ENCODE measurements around the gene MED27. TPM values are rescaled to one million over a fixed set of nuclear protein-coding genes. Genes with fewer than 3 reads are reported as not detected.

Gene MED27
- total RNA-seq, 1 donor from 2014 or later: 25.1 TPM

- Mint-ChIP-seq H3K27ac (no peak overlapping the region), H3K36me3 (ENCODE audit: insufficient read depth) (no peaks in the 10 kb centered on the region), H3K4me3 (ENCODE audit: low read depth) (no peak overlapping the region), H3K9me3 (ENCODE audit: low read depth) (no peaks in the 10 kb centered on the region), H3K27me3 (peaks cover 59% of the 10 kb centered on the region), H3K4me1 (ENCODE audit: low read depth) (no peaks in the 10 kb centered on the region)
- no peak for TF ChIP-seq CTCF (IDR thresholded peaks at IDR 0.05; ENCODE audit: unreplicated experiment)
- no peak for DNase-seq (ENCODE audit: low spot score, unreplicated experiment)
Measured at GRCh38 chr9:132125361-132125760, 45.7 kb upstream of the MED27 start.

GRCh38 chr9:132124800-132125199 lies 45.1 kb upstream of the MED27 start:
- no peak overlapping the region for H3K27ac Mint-ChIP-seq
- DNase-seq (ENCODE audit: low spot score, unreplicated experiment): no peak
- H3K27me3 Mint-ChIP-seq: peaks cover 62% of the 10 kb centered on the region
- H3K4me1 Mint-ChIP-seq (ENCODE audit: low read depth): no peaks in the 10 kb centered on the region
- no peaks in the 10 kb centered on the region for H3K9me3 Mint-ChIP-seq (ENCODE audit: low read depth)
- no peak for TF ChIP-seq CTCF (IDR thresholded peaks at IDR 0.05; ENCODE audit: unreplicated experiment)
- H3K36me3 Mint-ChIP-seq (ENCODE audit: insufficient read depth): no peaks in the 10 kb centered on the region
- no peak overlapping the region for H3K4me3 Mint-ChIP-seq (ENCODE audit: low read depth)

- H3K27me3 Mint-ChIP-seq: peaks cover 71% of the 10 kb centered on the region
- no peak for DNase-seq (ENCODE audit: low spot score, unreplicated experiment)
- H3K9me3 Mint-ChIP-seq (ENCODE audit: low read depth): no peaks in the 10 kb centered on the region
- TF ChIP-seq CTCF (IDR thresholded peaks at IDR 0.05; ENCODE audit: unreplicated experiment): no peak
- peaks cover 9% of the 10 kb centered on the region for H3K4me1 Mint-ChIP-seq (ENCODE audit: low read depth)
- no peaks in the 10 kb centered on the region for H3K36me3 Mint-ChIP-seq (ENCODE audit: insufficient read depth)
- no peak overlapping the region for H3K27ac Mint-ChIP-seq
- no peak overlapping the region for H3K4me3 Mint-ChIP-seq (ENCODE audit: low read depth)
Measured at GRCh38 chr9:132121021-132121420, 41.4 kb upstream of the MED27 start.

GRCh38 chr9:132117694-132118093 lies 38.0 kb upstream of the MED27 start:
- no peaks in the 10 kb centered on the region for H3K36me3 Mint-ChIP-seq (ENCODE audit: insufficient read depth)
- peaks cover 9% of the 10 kb centered on the region for H3K4me1 Mint-ChIP-seq (ENCODE audit: low read depth)
- no peak for DNase-seq (ENCODE audit: low spot score, unreplicated experiment)
- no peak overlapping the region for H3K4me3 Mint-ChIP-seq (ENCODE audit: low read depth)
- H3K9me3 Mint-ChIP-seq (ENCODE audit: low read depth): no peaks in the 10 kb centered on the region
- TF ChIP-seq CTCF (IDR thresholded peaks at IDR 0.05; ENCODE audit: unreplicated experiment): no peak
- H3K27ac Mint-ChIP-seq: peak overlapping the region; percentile 58
- peaks cover 57% of the 10 kb centered on the region for H3K27me3 Mint-ChIP-seq

GRCh38 chr9:132116583-132116982 lies 36.9 kb upstream of the MED27 start:
- no peak overlapping the region for H3K4me3 Mint-ChIP-seq (ENCODE audit: low read depth)
- no peaks in the 10 kb centered on the region for H3K36me3 Mint-ChIP-seq (ENCODE audit: insufficient read depth)
- peaks cover 54% of the 10 kb centered on the region for H3K27me3 Mint-ChIP-seq
- H3K27ac Mint-ChIP-seq: no peak overlapping the region
- no peaks in the 10 kb centered on the region for H3K9me3 Mint-ChIP-seq (ENCODE audit: low read depth)
- no peak for TF ChIP-seq CTCF (IDR thresholded peaks at IDR 0.05; ENCODE audit: unreplicated experiment)
- peaks cover 9% of the 10 kb centered on the region for H3K4me1 Mint-ChIP-seq (ENCODE audit: low read depth)
- no peak for DNase-seq (ENCODE audit: low spot score, unreplicated experiment)

All from progenitor cell of endocrine pancreas (in vitro differentiated cells).